Neural progenitor cell (in vitro differentiated cells): Measurements from ENCODE around the gene DIAPH2.

Source experiments
- CTCF ChIP-seq: fragments of 200-600 bp; sonication (generic); IDR thresholded peaks from 2 replicates; pipeline ENCODE4 v1.5.1; 2017; ENCODE audit warnings: antibody characterized with exemption, mild to moderate bottlenecking
- EZH2 ChIP-seq: fragments of 200-600 bp; sonication (generic); IDR thresholded peaks from 2 replicates; pipeline ENCODE4 v1.6.1; 2017; ENCODE audit warnings: antibody characterized with exemption, mild to moderate bottlenecking, moderate library complexity
- EZH2phosphoT487 ChIP-seq: fragments of 200-600 bp; sonication (generic); IDR thresholded peaks from 2 replicates; pipeline ENCODE4 v1.6.1; 2017; ENCODE audit warnings: antibody characterized with exemption

- TF ChIP-seq CTCF = no peak
- TF ChIP-seq EZH2 = no peak
- no peak for TF ChIP-seq EZH2phosphoT487
These were observed 375.4 kb downstream of the DIAPH2 start for GRCh38 chrX:97060020-97060419.
